Measurements from ENCODE around the gene NPL. TPM values are rescaled to one million over a fixed set of nuclear protein-coding genes. Genes with fewer than 3 reads are reported as not detected.

The NPL gene
- polyA plus RNA-seq, 1 donor (not counting 4 experiments of a cell fraction or from before 2014, with no cell fraction given): 9.0 TPM

DNA sequence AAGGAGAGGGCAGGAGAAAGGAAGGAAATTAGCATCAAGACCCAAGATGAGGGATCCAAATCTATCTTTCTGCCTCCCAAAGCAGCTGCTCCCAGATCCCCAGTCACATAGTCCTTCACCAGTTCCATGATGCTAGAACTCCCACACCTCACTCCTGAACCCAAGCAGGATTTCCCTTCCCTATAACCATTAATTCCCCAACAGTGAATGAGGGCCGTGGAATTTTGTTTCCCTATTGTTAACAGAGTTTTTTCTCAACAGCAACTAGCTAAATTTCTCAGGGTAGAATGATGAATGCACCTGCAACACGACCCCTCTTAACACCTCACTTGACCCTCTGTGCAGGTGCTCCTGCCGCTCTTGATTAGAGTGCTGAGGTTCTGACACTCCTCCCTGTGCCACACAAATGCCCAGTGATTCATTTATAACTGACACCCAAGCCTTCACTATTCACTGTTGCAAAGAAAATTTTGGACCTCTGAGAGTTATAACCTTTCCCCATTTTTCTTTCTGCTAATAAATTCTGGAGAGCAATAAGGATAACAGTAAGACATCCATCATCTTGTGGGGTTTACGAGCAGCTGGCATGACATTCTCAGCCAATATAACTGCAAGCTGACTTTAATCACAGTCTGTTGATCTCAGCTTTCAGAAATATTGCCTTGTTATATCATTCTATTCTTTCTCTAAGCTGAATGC, 25.4 kb upstream of the NPL start:
- no peak overlapping the region for H3K9ac ChIP-seq (ENCODE audit: control insufficient read depth, extremely low read depth, insufficient read depth, low read length)
- H4K20me1 ChIP-seq (ENCODE audit: control insufficient read depth, extremely low read depth, insufficient read depth, low read length): no peaks in the 10 kb centered on the region
- no peak overlapping the region for H3K27ac ChIP-seq (ENCODE audit: control insufficient read depth, insufficient read depth, low read length)
- TF ChIP-seq, protein P1, sequence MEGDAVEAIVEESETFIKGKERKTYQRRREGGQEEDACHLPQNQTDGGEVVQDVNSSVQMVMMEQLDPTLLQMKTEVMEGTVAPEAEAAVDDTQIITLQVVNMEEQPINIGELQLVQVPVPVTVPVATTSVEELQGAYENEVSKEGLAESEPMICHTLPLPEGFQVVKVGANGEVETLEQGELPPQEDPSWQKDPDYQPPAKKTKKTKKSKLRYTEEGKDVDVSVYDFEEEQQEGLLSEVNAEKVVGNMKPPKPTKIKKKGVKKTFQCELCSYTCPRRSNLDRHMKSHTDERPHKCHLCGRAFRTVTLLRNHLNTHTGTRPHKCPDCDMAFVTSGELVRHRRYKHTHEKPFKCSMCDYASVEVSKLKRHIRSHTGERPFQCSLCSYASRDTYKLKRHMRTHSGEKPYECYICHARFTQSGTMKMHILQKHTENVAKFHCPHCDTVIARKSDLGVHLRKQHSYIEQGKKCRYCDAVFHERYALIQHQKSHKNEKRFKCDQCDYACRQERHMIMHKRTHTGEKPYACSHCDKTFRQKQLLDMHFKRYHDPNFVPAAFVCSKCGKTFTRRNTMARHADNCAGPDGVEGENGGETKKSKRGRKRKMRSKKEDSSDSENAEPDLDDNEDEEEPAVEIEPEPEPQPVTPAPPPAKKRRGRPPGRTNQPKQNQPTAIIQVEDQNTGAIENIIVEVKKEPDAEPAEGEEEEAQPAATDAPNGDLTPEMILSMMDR (optimal IDR thresholded peaks at IDR 0.05 in 1 of 3, IDR thresholded peaks at IDR 0.05 in 1 of 3, conservative IDR thresholded peaks at IDR 0.05 in 1 of 3; ENCODE audit: extremely low read depth in 1 of 3, insufficient read depth in 2 of 3, low read length in 3 of 3): no peak
- TF ChIP-seq EZH2 (IDR thresholded peaks at IDR 0.05; ENCODE audit: low read length): no peak
- H3K4me1 ChIP-seq (ENCODE audit: control insufficient read depth, extremely low read depth, insufficient read depth, low read length): peaks cover 6% of the 10 kb centered on the region
- peaks cover 3% of the 10 kb centered on the region for H3K9me3 ChIP-seq (ENCODE audit: control insufficient read depth, low read depth, low read length)
- DNase-seq (ENCODE audit: low read depth, low spot score) (no peak), FAIRE-seq (no peak)
- H3K9me1 ChIP-seq (ENCODE audit: control insufficient read depth, extremely low read depth, insufficient read depth, low read length): no peaks in the 10 kb centered on the region
- H3K79me2 ChIP-seq (ENCODE audit: control insufficient read depth, insufficient read depth, low read length): no peaks in the 10 kb centered on the region
- dilution Hi-C loops (cut with MboI; ENCODE audit: extremely low pct_ligation_motif_present, low sequenced_read_pairs): no loop called here
- H3K27me3 ChIP-seq (ENCODE audit: control insufficient read depth, extremely low read depth, insufficient read depth, low read length): no peaks in the 10 kb centered on the region
- H3K4me2 ChIP-seq (ENCODE audit: control insufficient read depth, extremely low read depth, insufficient read depth, low read depth, low read length): no peak overlapping the region
- H2AFZ ChIP-seq (ENCODE audit: control insufficient read depth, low read length): no peak overlapping the region
- H3K4me3 ChIP-seq (ENCODE audit: control insufficient read depth in 2 of 3, extremely low read depth in 1 of 3, insufficient read depth in 2 of 3, low read depth in 1 of 3, low read length in 3 of 3): no peak overlapping the region
- no peaks in the 10 kb centered on the region for H3K36me3 ChIP-seq (ENCODE audit: control insufficient read depth in 2 of 2, extremely low read depth in 1 of 2, insufficient read depth in 2 of 2, low read length in 2 of 2)

DNA sequence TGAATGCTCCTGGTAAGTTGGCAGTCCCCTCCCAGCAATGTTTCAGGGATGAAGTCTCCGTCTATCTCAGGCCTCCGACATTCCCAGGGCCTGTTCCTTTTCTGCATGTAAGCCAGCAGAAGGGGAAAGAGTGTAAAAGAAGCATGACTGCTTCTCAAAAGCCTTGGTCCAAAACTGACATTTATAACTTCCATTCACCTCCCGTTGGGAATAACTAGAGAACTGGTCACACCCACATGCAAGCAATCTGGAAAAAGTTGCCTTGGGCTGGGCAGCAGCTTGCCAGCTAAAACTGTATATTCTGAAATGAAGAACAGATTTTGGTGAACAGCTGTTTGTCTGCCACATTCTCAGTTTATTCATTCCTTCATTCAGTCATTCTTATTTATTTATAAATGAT, 24.2 kb upstream of the NPL start:
- H3K36me3 ChIP-seq (ENCODE audit: control insufficient read depth in 2 of 2, extremely low read depth in 1 of 2, insufficient read depth in 2 of 2, low read length in 2 of 2): no peaks in the 10 kb centered on the region
- FAIRE-seq: no peak
- TF ChIP-seq, protein P1 (optimal IDR thresholded peaks at IDR 0.05 in 1 of 3, IDR thresholded peaks at IDR 0.05 in 1 of 3, conservative IDR thresholded peaks at IDR 0.05 in 1 of 3; ENCODE audit: extremely low read depth in 1 of 3, insufficient read depth in 2 of 3, low read length in 3 of 3): no peak
- TF ChIP-seq EZH2 (IDR thresholded peaks at IDR 0.05; ENCODE audit: low read length): no peak
- peaks cover 3% of the 10 kb centered on the region for H3K9me3 ChIP-seq (ENCODE audit: control insufficient read depth, low read depth, low read length)
- H3K79me2 ChIP-seq (ENCODE audit: control insufficient read depth, insufficient read depth, low read length): no peaks in the 10 kb centered on the region
- H2AFZ ChIP-seq (ENCODE audit: control insufficient read depth, low read length): no peak overlapping the region
- H3K4me3 ChIP-seq (ENCODE audit: control insufficient read depth in 2 of 3, extremely low read depth in 1 of 3, insufficient read depth in 2 of 3, low read depth in 1 of 3, low read length in 3 of 3): no peak overlapping the region
- no peak overlapping the region for H3K4me2 ChIP-seq (ENCODE audit: control insufficient read depth, extremely low read depth, insufficient read depth, low read depth, low read length)
- no peaks in the 10 kb centered on the region for H3K9me1 ChIP-seq (ENCODE audit: control insufficient read depth, extremely low read depth, insufficient read depth, low read length)
- no peaks in the 10 kb centered on the region for H3K27me3 ChIP-seq (ENCODE audit: control insufficient read depth, extremely low read depth, insufficient read depth, low read length)
- dilution Hi-C loops (cut with MboI; ENCODE audit: extremely low pct_ligation_motif_present, low sequenced_read_pairs): no loop called here
- H3K4me1 ChIP-seq (ENCODE audit: control insufficient read depth, extremely low read depth, insufficient read depth, low read length): peaks cover 6% of the 10 kb centered on the region
- H3K9ac ChIP-seq (ENCODE audit: control insufficient read depth, extremely low read depth, insufficient read depth, low read length): no peak overlapping the region
- no peak for DNase-seq (ENCODE audit: low read depth, low spot score)
- H4K20me1 ChIP-seq (ENCODE audit: control insufficient read depth, extremely low read depth, insufficient read depth, low read length): no peaks in the 10 kb centered on the region
- H3K27ac ChIP-seq (ENCODE audit: control insufficient read depth, insufficient read depth, low read length): no peak overlapping the region

All from keratinocyte (primary cell).